ENCODE results near the gene SLC39A1. TPM values are rescaled to one million over a fixed set of nuclear protein-coding genes. Genes with fewer than 3 reads are reported as not detected.

SLC39A1 gene
- 60.8 and 104 TPM in 2 replicates for total RNA-seq (ENCODE audit: low replicate concordance)

GRCh38 chr1:153963030-153963849 lies at the start of gene SLC39A1:
Gene SLC39A1 (minus strand): TSS chr1:153963537. CDS start chr1:153962715, 822 bp downstream.

GRCh38 chr1:153990468-153991150 lies 27.3 kb upstream of the SLC39A1 start, which contains the start of gene RPS27:
Gene RPS27 (plus strand): TSS chr1:153990762. CDS start chr1:153990797, 35 bp downstream.

GRCh38 chr1:153985941-153986761 lies 22.8 kb upstream of the SLC39A1 start, which contains the start of gene RAB13:
Gene RAB13 (minus strand): TSS chr1:153986339. CDS start chr1:153986236, 103 bp downstream.

GRCh38 chr1:153977250-153978240 lies 14.2 kb upstream of the SLC39A1 start, which contains the start of gene JTB:
Gene JTB (minus strand): TSS chr1:153977674. CDS start chr1:153977252, 422 bp downstream.

GRCh38 chr1:153967107-153967999 lies 4.0 kb upstream of the SLC39A1 start, which contains the start of gene CREB3L4:
Gene CREB3L4 (plus strand): TSS chr1:153967902. CDS start chr1:153968526, 624 bp downstream.

GRCh38 chr1:153958111-153958960 lies 5.0 kb downstream of the SLC39A1 start, which contains the start of gene CRTC2:
Gene CRTC2 (minus strand): TSS chr1:153958612. CDS start chr1:153958497, 115 bp downstream.

GRCh38 chr1:153946622-153947241 lies 16.6 kb downstream of the SLC39A1 start, which contains the start of gene DENND4B:
Gene DENND4B (minus strand): TSS chr1:153946718. CDS start chr1:153944374, 2,344 bp downstream.

GRCh38 chr1:153922972-153923925 lies 40.1 kb downstream of the SLC39A1 start, which contains the start of gene GATAD2B:
Gene GATAD2B (minus strand): TSS chr1:153922972. CDS start chr1:153828347, 94,625 bp downstream.

Other genes with a start within 250 kb of the SLC39A1 start
- 17.9 and 23.9 TPM in 2 replicates for gene INTS3, start 235.5 kb downstream of the SLC39A1 start, total RNA-seq (ENCODE audit: low replicate concordance)
- 4.4 and 38.0 TPM in 2 replicates for gene SLC27A3, start 188.1 kb downstream of the SLC39A1 start, total RNA-seq (ENCODE audit: low replicate concordance)
- gene GATAD2B, start 40.6 kb downstream of the SLC39A1 start, total RNA-seq (ENCODE audit: low replicate concordance), result 2.6 and 2.7 TPM in 2 replicates
- 7.9 and 10.2 TPM in 2 replicates for gene DENND4B, start 16.8 kb downstream of the SLC39A1 start, total RNA-seq (ENCODE audit: low replicate concordance)
- gene CRTC2, start 4.9 kb downstream of the SLC39A1 start, total RNA-seq (ENCODE audit: low replicate concordance), result 2.1 and 2.6 TPM in 2 replicates
- gene CREB3L4, start 4.4 kb upstream of the SLC39A1 start, total RNA-seq (ENCODE audit: low replicate concordance), result 4.6 and 6.1 TPM in 2 replicates
- 54.3 and 122 TPM in 2 replicates for gene JTB, start 14.1 kb upstream of the SLC39A1 start, total RNA-seq (ENCODE audit: low replicate concordance)
- gene RAB13, start 22.8 kb upstream of the SLC39A1 start, total RNA-seq (ENCODE audit: low replicate concordance), result 68.6 and 148 TPM in 2 replicates
- 660 and 2,210 TPM in 2 replicates for gene RPS27, start 27.2 kb upstream of the SLC39A1 start, total RNA-seq (ENCODE audit: low replicate concordance)
- under 0.01 and 0.12 TPM in 2 replicates for gene NUP210L, start 191.5 kb upstream of the SLC39A1 start, total RNA-seq (ENCODE audit: low replicate concordance)
- 517 and 625 TPM in 2 replicates for gene TPM3, start 228.6 kb upstream of the SLC39A1 start, total RNA-seq (ENCODE audit: low replicate concordance)
- not detected in 2 replicates for gene CFAP141, start 242.8 kb upstream of the SLC39A1 start, total RNA-seq (ENCODE audit: low replicate concordance)